Epithelial cell of esophagus (primary cell): Measurements from ENCODE around the gene TAX1BP3.
A peak's percentile ranks its signal among the peaks of the same experiment; 100 is the strongest.

ENCODE experiments used
- DNase-seq: peaks from one replicate; pipeline ENCODE4 v3.0.0; 2010; ENCODE audit warnings: low read depth
- H3K4me3 ChIP-seq: 2 replicates; pipeline ENCODE4 v1.5.1; 2011; ENCODE audit warnings: mild to moderate bottlenecking, low read length, control low read depth
- TF ChIP-seq, protein P1 (sequence below): IDR thresholded peaks from 2 replicates; pipeline ENCODE4 v1.5.1; 2011; ENCODE audit warnings: low read depth, mild to moderate bottlenecking, low read length, control low read depth, inconsistent platforms; ENCODE audit not compliant: insufficient read depth; ENCODE audit errors: missing control alignments

Gene TAX1BP3

DNA sequence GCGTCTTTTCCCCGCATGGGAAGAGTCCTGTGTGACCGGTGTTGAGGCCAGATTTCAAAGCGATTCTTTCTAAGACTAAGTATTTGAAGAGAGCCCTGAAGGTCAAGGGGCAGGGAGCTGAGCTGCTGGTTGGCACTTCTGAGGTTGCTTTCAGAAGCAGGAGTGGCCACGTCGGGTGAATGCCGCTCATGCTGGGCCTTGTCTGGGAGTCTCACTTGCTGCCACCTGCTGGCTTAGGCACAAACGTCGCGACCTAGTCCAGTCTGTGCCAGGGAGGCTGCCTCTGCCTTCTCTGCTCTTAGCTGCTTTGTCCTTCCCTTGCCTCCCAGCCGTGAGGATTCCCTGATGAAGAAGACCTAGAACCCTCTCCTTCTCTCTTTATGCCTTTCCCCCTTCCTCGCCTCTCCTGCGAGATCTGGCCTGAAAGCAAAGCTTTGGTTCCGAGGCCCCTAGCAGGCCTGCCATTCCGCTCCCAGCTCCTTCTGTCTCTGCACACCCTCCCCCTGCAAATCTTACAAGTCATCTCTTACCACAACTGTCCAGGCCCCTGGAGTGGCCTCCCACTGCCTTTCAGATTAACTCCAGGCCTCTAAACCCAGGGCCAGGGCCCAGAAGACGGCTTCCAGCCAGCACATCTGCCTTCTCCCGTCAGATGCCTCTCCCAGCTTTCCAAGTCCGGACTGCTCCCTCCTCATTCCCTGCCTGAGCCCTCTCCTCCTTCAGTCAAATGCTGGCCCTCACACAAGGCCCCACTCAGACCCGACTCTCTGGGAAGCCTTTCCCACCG lies 20.4 kb downstream of the TAX1BP3 start:
- TF ChIP-seq, protein P1, sequence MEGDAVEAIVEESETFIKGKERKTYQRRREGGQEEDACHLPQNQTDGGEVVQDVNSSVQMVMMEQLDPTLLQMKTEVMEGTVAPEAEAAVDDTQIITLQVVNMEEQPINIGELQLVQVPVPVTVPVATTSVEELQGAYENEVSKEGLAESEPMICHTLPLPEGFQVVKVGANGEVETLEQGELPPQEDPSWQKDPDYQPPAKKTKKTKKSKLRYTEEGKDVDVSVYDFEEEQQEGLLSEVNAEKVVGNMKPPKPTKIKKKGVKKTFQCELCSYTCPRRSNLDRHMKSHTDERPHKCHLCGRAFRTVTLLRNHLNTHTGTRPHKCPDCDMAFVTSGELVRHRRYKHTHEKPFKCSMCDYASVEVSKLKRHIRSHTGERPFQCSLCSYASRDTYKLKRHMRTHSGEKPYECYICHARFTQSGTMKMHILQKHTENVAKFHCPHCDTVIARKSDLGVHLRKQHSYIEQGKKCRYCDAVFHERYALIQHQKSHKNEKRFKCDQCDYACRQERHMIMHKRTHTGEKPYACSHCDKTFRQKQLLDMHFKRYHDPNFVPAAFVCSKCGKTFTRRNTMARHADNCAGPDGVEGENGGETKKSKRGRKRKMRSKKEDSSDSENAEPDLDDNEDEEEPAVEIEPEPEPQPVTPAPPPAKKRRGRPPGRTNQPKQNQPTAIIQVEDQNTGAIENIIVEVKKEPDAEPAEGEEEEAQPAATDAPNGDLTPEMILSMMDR: peak; percentile 72
- no peak overlapping the region for H3K4me3 ChIP-seq
- peak; percentile 77 for DNase-seq

DNA sequence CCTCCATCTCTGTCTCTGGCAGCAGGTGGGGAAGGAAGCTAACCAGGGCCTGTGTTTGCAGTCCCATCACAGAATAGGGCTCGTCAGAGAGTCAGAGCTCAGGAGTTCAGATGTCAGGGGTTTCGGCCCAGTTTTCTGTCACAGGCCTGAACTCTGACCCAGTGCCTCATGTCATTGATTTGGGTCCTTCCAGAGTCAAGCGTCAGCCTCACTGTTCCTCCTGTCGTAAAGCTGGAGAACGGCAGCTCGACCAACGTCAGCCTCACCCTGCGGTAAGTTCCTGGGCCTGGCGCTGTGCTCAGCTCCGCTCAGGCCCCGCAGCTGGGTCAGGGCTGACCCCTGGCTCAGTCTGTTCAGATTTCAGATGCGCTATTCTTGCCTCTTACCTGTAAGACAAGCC lies 21.1 kb downstream of the TAX1BP3 start:
- DNase-seq: no peak
- no peak overlapping the region for H3K4me3 ChIP-seq
- TF ChIP-seq, protein P1: no peak

DNA sequence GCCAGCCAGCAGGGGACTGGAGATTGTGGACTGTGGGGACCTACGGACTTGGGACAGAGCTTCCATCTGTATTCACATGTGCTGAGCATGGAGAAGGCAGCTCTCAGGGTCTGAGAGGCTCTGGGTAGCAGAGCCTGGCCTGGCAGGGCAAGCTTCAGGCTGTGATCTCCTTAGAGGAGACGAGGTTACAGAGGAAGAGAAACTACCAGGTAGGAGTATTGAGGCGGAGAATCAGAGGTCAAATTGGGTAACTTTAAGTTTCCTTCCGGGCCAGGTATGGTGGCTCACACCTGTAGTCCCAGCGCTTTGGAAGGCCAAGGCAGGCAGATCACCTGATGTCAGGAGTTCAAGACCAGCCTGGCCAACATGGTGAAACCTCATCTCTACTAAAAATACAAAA lies 23.1 kb downstream of the TAX1BP3 start:
- H3K4me3 ChIP-seq: no peak overlapping the region
- TF ChIP-seq, protein P1: no peak
- no peak for DNase-seq

DNA sequence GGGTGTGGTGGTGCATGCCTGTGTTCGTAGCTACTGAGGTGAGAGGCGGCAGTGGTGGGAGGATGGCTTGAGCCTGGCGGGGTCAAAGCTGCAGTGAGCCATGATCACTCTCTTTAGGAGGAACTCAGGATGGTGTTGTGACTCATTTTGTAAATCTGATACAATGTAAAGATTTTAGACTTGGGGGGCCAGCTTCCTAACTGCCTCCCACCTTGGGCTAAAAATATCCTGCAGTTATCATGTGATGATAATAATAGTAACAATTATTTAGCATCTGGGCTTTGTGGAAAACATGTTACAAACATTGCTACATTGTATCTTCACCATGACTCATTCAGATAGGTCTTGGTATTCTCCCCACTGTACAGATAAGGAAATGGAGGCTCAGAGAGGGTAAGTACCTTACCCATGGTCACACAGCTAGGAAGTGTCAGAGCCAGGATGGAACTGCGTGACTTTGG lies 24.5 kb downstream of the TAX1BP3 start:
- TF ChIP-seq, protein P1: no peak
- DNase-seq: no peak
- no peak overlapping the region for H3K4me3 ChIP-seq

DNA sequence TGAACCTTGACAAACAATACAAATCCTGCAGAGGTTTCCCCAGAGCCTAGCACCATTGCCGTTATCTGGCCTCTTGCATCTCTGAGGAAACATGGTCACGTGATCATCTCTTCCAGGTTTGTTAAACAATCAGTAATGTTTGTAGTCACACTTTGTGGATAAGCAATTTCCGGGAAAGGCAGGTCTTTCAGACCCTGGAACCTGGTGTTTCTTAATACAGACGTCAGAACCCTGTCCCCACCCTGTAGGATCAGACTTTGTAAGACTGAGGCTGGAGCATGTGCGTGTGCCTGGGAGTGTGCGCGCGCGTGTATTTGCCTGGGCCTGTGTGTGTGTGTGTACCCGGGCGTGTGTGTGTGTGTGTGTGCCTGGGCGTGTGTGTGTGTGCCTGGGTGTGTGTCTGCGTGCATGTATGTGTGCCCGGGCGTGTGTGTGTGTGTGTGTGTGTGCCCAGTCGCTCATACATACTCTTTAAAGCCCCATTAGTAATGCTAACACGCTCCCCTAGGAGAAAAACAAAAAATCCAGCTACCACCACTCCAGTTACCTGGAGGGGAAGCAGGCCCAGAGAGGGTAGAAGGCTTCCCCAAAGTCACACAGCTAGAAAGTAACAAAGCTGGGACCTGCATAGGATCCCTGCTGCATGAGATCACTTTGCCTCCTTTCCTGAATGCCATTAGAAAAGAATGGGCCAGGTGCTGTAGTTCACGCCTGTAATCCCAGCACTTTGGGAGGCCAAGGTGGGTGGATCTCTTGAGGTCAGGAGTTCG lies 26.5 kb downstream of the TAX1BP3 start:
- TF ChIP-seq, protein P1: no peak
- no peak for DNase-seq
- no peak overlapping the region for H3K4me3 ChIP-seq

DNA sequence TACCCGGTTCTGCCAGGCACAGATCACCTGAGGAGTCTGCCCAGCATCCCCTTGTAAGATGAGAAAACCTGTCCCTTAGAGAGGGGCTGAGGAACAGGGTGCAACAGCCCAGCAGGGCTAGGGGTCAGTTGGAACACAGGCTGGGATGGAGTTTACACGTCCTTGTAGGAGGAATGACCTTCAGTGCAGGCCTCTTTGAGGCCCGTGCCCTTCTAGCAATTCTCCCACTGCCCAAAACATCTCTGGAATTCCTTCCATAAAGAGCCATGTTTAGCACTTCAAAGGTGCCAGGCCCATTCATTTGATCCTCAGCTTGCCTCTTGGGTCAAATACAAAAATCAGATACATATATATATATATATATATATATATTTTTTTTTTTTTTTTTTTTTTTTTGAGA lies 27.4 kb downstream of the TAX1BP3 start:
- no peak overlapping the region for H3K4me3 ChIP-seq
- TF ChIP-seq, protein P1: no peak
- DNase-seq: no peak
